Natural killer cell (primary cell): ENCODE measurements around the gene KLK7. TPM values are rescaled to one million over a fixed set of nuclear protein-coding genes. Genes with fewer than 3 reads are reported as not detected.

Experiments
- ATAC-seq, 3 donors: fragments of 150-1000 bp in 2 of 3; fragments of 200-7000 bp in 1 of 3; cut with Tn5 transposase; 1 replicate in 1 of 3; 2 replicates in 2 of 3; pipeline ENCODE4 v1.10.0; 2021; ENCODE audit warnings: mild to moderate bottlenecking in 2 of 3, moderate library complexity in 2 of 3
- DNase-seq, 2 donors: peaks; one replicate each; pipeline versions ENCODE4 v3.0.0 to v3.0.0-alpha.2; 2013 to 2021; ENCODE audit warnings: mixed read lengths in 1 of 2
- H3K27ac ChIP-seq: one replicate; pipeline ENCODE4 v1.5.1; 2013; ENCODE audit warnings: mild to moderate bottlenecking, low read length
- H3K27me3 ChIP-seq: one replicate; pipeline ENCODE4 v1.6.1; 2013; ENCODE audit warnings: low read length; ENCODE audit not compliant: control insufficient read depth, insufficient read depth
- H3K36me3 ChIP-seq: one replicate; pipeline ENCODE4 v1.6.1; 2013; ENCODE audit warnings: low read length; ENCODE audit not compliant: control insufficient read depth, insufficient read depth
- H3K4me1 ChIP-seq: one replicate; pipeline ENCODE4 v1.6.1; 2013; ENCODE audit warnings: low read length; ENCODE audit not compliant: control insufficient read depth, insufficient read depth
- H3K4me3 ChIP-seq: one replicate; pipeline ENCODE4 v1.5.1; 2013; ENCODE audit warnings: low read length
- H3K9me3 ChIP-seq: one replicate; pipeline ENCODE4 v1.6.1; 2013; ENCODE audit warnings: low read length; ENCODE audit not compliant: control insufficient read depth, insufficient read depth
- H3K27ac Mint-ChIP-seq, 2 donors: one replicate each; pipeline ENCODE4 v1.8.0; 2022; ENCODE audit warnings: mild to moderate bottlenecking in 2 of 2, mixed read lengths in 2 of 2, moderate library complexity in 1 of 2
- H3K27me3 Mint-ChIP-seq, 2 donors: one replicate each; pipeline ENCODE4 v1.8.0; 2022; ENCODE audit warnings: low read depth in 2 of 2, mixed read lengths in 2 of 2
- H3K36me3 Mint-ChIP-seq: one replicate; pipeline ENCODE4 v1.8.0; 2022; ENCODE audit warnings: mixed read lengths
- H3K4me1 Mint-ChIP-seq, 2 donors: one replicate each; pipeline ENCODE4 v1.8.0; 2022; ENCODE audit warnings: mixed read lengths in 2 of 2
- H3K4me3 Mint-ChIP-seq: one replicate; pipeline ENCODE4 v1.8.0; 2022; ENCODE audit warnings: mild to moderate bottlenecking, moderate library complexity, mixed read lengths
- H3K9me3 Mint-ChIP-seq, 2 donors: one replicate each; pipeline ENCODE4 v1.8.0; 2022; ENCODE audit warnings: mixed read lengths in 2 of 2
- CTCF ChIP-seq: fragments of 200-600 bp; IDR thresholded peaks from one replicate; pipeline ENCODE4 v1.8.0; 2022; ENCODE audit warnings: antibody characterized with exemption
- WGBS: methylation state at CpG from one replicate; pipeline ENCODE4 v1.1.7; 2013; ENCODE audit warnings: missing lambda C conversion rate; ENCODE audit not compliant: insufficient coverage; 5-methylcytosine and 5-hydroxymethylcytosine counted together
- intact Hi-C: fragments of 100-400 bp; cut with micrococcal nuclease; formaldehyde crosslinking; loops from one replicate; pipeline ENCODE4 v1.14.2; 2022
- total RNA-seq, 4 donors: library from RNA; stranded (reverse); fragments of 120-200 nt in 1 of 4; gene quantifications; one replicate each; pipeline versions ENCODE4 v1.2.3 to v1.2.4, GENCODE V29; 2013 to 2022

KLK7 gene
- total RNA-seq, 3 donors from 2014 or later (not counting 1 experiment from before 2014, with no cell fraction given): not detected

GRCh38 chr19:50943074-50943828 is 40.5 kb downstream of the KLK7 start:
- no peak overlapping the region for H3K27ac Mint-ChIP-seq
- Histone ChIP-seq H3K27me3 (no peaks in the 10 kb centered on the region), H3K9me3 (no peaks in the 10 kb centered on the region), H3K4me3 (no peak overlapping the region), H3K4me1 (no peaks in the 10 kb centered on the region), H3K36me3 (no peaks in the 10 kb centered on the region), H3K27ac (no peak overlapping the region)
- no peaks in the 10 kb centered on the region for H3K36me3 Mint-ChIP-seq
- ATAC-seq: no peak
- H3K4me3 Mint-ChIP-seq: no peak overlapping the region
- no peak for TF ChIP-seq CTCF
- H3K9me3 Mint-ChIP-seq: peaks cover 0 to 4% of the 10 kb centered on the region in 2 donors
- intact Hi-C loops: no loop called here
- peaks cover 18 to 19% of the 10 kb centered on the region in 2 donors for H3K27me3 Mint-ChIP-seq
- DNase-seq: no peak
- 84% methylated on average over 9 of the region's 10 CpGs for WGBS
- no peaks in the 10 kb centered on the region for H3K4me1 Mint-ChIP-seq

GRCh38 chr19:50939596-50939995 is 44.1 kb downstream of the KLK7 start:
- intact Hi-C loops: loop anchor here (10.0 kb wide), 1 partner anchor 155 kb away; no protein-coding TSS in a partner anchor

GRCh38 chr19:50933640-50934039 is 50.1 kb downstream of the KLK7 start:
- TF ChIP-seq CTCF: no peak
- Histone ChIP-seq H3K4me1 (no peaks in the 10 kb centered on the region), H3K36me3 (no peaks in the 10 kb centered on the region), H3K9me3 (no peaks in the 10 kb centered on the region), H3K4me3 (no peak overlapping the region), H3K27ac (no peak overlapping the region), H3K27me3 (no peaks in the 10 kb centered on the region)
- peaks cover 22 to 25% of the 10 kb centered on the region in 2 donors for H3K27me3 Mint-ChIP-seq
- H3K4me1 Mint-ChIP-seq: peaks cover 0 to 4% of the 10 kb centered on the region in 2 donors
- intact Hi-C loops: loop anchor here (5.0 to 10.0 kb wide), 2 partner anchors 161 to 329 kb away; no protein-coding TSS in a partner anchor
- WGBS: 74% methylated on average over 7 of the region's 8 CpGs
- H3K4me3 Mint-ChIP-seq: no peak overlapping the region
- H3K27ac Mint-ChIP-seq: no peak overlapping the region
- no peaks in the 10 kb centered on the region for H3K36me3 Mint-ChIP-seq
- DNase-seq: no peak
- ATAC-seq: no peak
- no peaks in the 10 kb centered on the region for H3K9me3 Mint-ChIP-seq

More at GRCh38 chr19:50939596-50939995, 44.1 kb downstream of the KLK7 start:
- Mint-ChIP-seq H3K4me3 (no peak overlapping the region), H3K4me1 (no peaks in the 10 kb centered on the region), H3K9me3 (peaks cover 0 to 4% of the 10 kb centered on the region in 2 donors), H3K27me3 (peaks cover 11 to 19% of the 10 kb centered on the region in 2 donors), H3K27ac (no peak overlapping the region), H3K36me3 (no peaks in the 10 kb centered on the region)
- no peaks in the 10 kb centered on the region for H3K4me1 ChIP-seq
- TF ChIP-seq CTCF: no peak
- WGBS: 86% methylated on average over 1 of the region's 2 CpGs
- DNase-seq (no peak), ATAC-seq (no peak)
- no peaks in the 10 kb centered on the region for H3K27me3 ChIP-seq
- H3K36me3 ChIP-seq: no peaks in the 10 kb centered on the region
- H3K4me3 ChIP-seq: no peak overlapping the region
- no peak overlapping the region for H3K27ac ChIP-seq
- no peaks in the 10 kb centered on the region for H3K9me3 ChIP-seq
